ENCODE measurements around the gene SAXO2. TPM values are rescaled to one million over a fixed set of nuclear protein-coding genes. Genes with fewer than 3 reads are reported as not detected.
"Not testable (repeated sequence)": the region's sequence is repeated elsewhere in the genome, so short reads cannot be mapped to it uniquely, and the experiment has no call there.

Gene SAXO2
- total and polyA plus RNA-seq, 2 experiments from 2014 or later = 0.73 to 10.1 TPM

DNA sequence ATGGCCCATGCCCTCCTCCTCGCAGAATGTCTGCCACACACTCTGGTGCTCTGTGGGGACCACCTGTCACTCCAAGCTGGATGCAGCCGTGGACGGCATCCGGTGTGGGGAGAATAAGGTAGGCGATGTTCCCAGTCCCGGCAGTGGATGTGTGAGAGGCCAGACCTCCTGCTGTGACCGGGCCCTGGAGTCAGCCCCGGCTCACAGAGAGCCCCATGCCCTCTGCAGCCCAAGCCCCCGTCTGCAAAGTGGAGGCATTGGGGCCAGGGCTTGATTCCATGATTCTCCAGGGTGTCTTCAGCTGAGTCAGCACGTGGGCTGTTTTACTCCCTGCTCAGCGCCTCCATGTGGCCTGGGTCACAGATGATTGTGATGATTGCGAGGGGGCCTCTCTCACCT is 54.5 kb downstream of the SAXO2 start:
- DNase-seq (ENCODE audit: low spot score) = no peak
- Mint-ChIP-seq H3K36me3 (ENCODE audit: low read depth) (no peaks in the 10 kb centered on the region; the same call in 2 of the 3 replicates), H3K4me3 (no peak overlapping the region), H3K4me1 (no peaks in the 10 kb centered on the region), H3K27ac (no peak overlapping the region), H3K9me3 (no peaks in the 10 kb centered on the region), H3K27me3 (ENCODE audit: insufficient read depth, low read depth, poor library complexity) (no peaks in the 10 kb centered on the region)
- no peaks in the 10 kb centered on the region for H3K79me2 ChIP-seq (replicated peaks; ENCODE audit: insufficient read depth)
- ATAC-seq = no peak
- no peak overlapping the region for H2AFZ ChIP-seq
- no peaks in the 10 kb centered on the region for H3K27me3 ChIP-seq (ENCODE audit: insufficient read depth)
- H4K20me1 ChIP-seq (replicated peaks; ENCODE audit: insufficient read depth) = no peaks in the 10 kb centered on the region
- H3K9me2 ChIP-seq (ENCODE audit: insufficient read depth) = no peaks in the 10 kb centered on the region
- no peaks in the 10 kb centered on the region for H3K4me1 ChIP-seq (ENCODE audit: insufficient read depth)
- TF ChIP-seq CTCF (conservative IDR thresholded peaks at IDR 0.05; ENCODE audit: low read depth in 2 of 2) = peak in 1 of 2 experiments; percentile 32; a peak in 2 of 4 replicates
- TF ChIP-seq CREB1 (CRISPR knock-in tag; IDR thresholded peaks at IDR 0.05; ENCODE audit: low read depth) = no peak
- H3K36me3 ChIP-seq (ENCODE audit: insufficient read depth) = no peaks in the 10 kb centered on the region
- H3F3A ChIP-seq (replicated peaks; ENCODE audit: low read depth) = no peaks in the 10 kb centered on the region
- no peak overlapping the region for H3K4me2 ChIP-seq
- no peak overlapping the region for H3K27ac ChIP-seq (ENCODE audit: low read depth)
- no peak overlapping the region for H3K4me3 ChIP-seq

DNA sequence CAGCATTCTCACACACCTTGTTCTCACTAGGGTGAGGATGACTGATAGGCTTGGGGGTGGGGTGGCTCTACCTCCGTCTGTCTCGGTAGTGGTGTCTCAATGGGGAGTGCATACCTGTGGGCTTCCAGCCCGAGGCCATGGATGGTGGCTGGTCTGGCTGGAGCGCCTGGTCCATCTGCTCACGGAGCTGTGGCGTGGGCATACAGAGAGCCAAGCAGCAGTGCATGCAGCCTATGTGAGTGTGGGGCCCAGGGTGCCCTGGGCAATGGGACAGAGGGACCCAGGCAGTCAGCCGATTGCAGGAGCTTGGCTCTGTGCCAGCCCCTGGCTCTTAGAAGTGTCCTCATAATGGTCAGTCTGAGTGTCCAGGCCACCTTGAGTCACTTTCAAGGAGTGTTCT is 54.9 kb downstream of the SAXO2 start:
- H3K9me3 Mint-ChIP-seq; H3K27me3 ChIP-seq (ENCODE audit: insufficient read depth); H3K27me3 Mint-ChIP-seq (ENCODE audit: insufficient read depth, low read depth, poor library complexity); H3K36me3 Mint-ChIP-seq (ENCODE audit: low read depth); H3K4me1 ChIP-seq (ENCODE audit: insufficient read depth); H3K9me2 ChIP-seq (ENCODE audit: insufficient read depth); H3F3A ChIP-seq (replicated peaks; ENCODE audit: low read depth); H3K4me2 ChIP-seq; H3K4me1 Mint-ChIP-seq; H3K4me3 ChIP-seq; H3K27ac ChIP-seq (ENCODE audit: low read depth); H2AFZ ChIP-seq; H3K79me2 ChIP-seq (replicated peaks; ENCODE audit: insufficient read depth); DNase-seq (ENCODE audit: low spot score); H3K4me3 Mint-ChIP-seq; H4K20me1 ChIP-seq (replicated peaks; ENCODE audit: insufficient read depth); H3K36me3 ChIP-seq (ENCODE audit: insufficient read depth); ATAC-seq; H3K27ac Mint-ChIP-seq: not testable (repeated sequence)

DNA sequence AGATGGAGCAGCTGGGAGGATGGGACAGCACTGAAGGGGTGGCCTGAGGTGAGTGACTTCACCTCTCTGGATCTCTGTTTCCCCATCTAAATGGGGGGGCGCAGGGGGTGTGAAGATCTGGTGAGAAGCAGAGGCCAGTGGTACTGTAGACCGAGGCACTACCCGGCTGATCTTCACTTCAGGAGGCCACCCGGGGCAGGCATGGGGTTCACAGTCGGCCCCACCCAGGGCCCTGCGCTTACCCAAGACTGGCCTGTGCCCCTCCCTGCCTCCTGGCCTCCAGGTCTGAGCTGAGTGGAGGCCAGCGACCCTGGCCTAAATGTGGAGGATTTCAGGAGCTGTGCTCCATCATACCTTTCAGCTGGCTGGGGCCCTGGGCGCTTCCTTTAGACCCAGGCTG is 55.7 kb downstream of the SAXO2 start:
- not testable (repeated sequence) for H3K4me3 Mint-ChIP-seq; H3K4me3 ChIP-seq; H3K27me3 ChIP-seq (ENCODE audit: insufficient read depth); DNase-seq (ENCODE audit: low spot score); H3K36me3 ChIP-seq (ENCODE audit: insufficient read depth); ATAC-seq; H4K20me1 ChIP-seq (replicated peaks; ENCODE audit: insufficient read depth); H3K27me3 Mint-ChIP-seq (ENCODE audit: insufficient read depth, low read depth, poor library complexity); H3K36me3 Mint-ChIP-seq (ENCODE audit: low read depth); H3F3A ChIP-seq (replicated peaks; ENCODE audit: low read depth); H3K79me2 ChIP-seq (replicated peaks; ENCODE audit: insufficient read depth); H3K4me1 ChIP-seq (ENCODE audit: insufficient read depth); H3K9me2 ChIP-seq (ENCODE audit: insufficient read depth); H3K4me2 ChIP-seq; H2AFZ ChIP-seq; H3K27ac ChIP-seq (ENCODE audit: low read depth); H3K9me3 Mint-ChIP-seq; H3K4me1 Mint-ChIP-seq; H3K27ac Mint-ChIP-seq

DNA sequence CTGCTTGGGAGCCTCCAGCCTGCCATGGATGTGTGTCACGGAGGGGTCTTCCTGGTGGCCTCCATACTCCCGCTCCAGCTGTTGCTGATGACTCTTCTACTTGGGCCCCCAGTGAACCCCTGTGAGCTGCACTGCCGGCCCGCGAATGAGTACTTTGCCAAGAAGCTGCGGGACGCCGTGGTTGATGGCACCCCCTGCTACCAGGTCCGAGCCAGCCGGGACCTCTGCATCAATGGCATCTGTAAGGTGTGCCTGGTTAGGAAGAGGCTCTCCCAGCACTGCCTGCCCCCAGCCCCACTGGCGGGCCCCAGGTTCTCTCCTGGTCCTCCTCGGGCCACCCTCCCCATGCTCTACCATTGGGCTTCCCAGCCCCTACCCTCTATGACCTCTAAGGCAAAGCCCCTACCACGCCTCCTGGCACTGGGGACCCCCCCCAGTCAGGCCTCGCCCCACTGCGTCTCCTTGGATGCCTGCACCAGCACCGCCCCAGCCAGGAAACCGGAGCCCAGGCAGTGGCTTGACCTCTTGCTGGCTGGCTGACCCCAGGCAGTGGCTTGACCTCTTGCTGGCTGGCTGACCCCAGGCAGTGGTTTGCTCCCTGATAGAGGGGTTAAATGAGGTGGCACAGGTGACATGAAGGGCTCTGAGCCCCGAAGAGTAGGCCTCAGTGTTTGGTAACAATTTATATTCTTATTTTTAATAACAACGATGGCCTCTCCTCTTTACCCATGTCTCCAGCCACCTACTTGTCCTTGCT is 57.1 kb downstream of the SAXO2 start:
- not testable (repeated sequence) for H3K9me3 Mint-ChIP-seq; H3K27ac Mint-ChIP-seq; DNase-seq (ENCODE audit: low spot score); H2AFZ ChIP-seq; H3K27me3 Mint-ChIP-seq (ENCODE audit: insufficient read depth, low read depth, poor library complexity); ATAC-seq; H3K27ac ChIP-seq (ENCODE audit: low read depth); H3K9me2 ChIP-seq (ENCODE audit: insufficient read depth); H3K4me1 ChIP-seq (ENCODE audit: insufficient read depth); H3K36me3 ChIP-seq (ENCODE audit: insufficient read depth); H3K4me2 ChIP-seq; H3F3A ChIP-seq (replicated peaks; ENCODE audit: low read depth); H3K4me1 Mint-ChIP-seq; H3K79me2 ChIP-seq (replicated peaks; ENCODE audit: insufficient read depth); H3K4me3 Mint-ChIP-seq; H3K36me3 Mint-ChIP-seq (ENCODE audit: low read depth); H3K4me3 ChIP-seq; H3K27me3 ChIP-seq (ENCODE audit: insufficient read depth); H4K20me1 ChIP-seq (replicated peaks; ENCODE audit: insufficient read depth)

DNA sequence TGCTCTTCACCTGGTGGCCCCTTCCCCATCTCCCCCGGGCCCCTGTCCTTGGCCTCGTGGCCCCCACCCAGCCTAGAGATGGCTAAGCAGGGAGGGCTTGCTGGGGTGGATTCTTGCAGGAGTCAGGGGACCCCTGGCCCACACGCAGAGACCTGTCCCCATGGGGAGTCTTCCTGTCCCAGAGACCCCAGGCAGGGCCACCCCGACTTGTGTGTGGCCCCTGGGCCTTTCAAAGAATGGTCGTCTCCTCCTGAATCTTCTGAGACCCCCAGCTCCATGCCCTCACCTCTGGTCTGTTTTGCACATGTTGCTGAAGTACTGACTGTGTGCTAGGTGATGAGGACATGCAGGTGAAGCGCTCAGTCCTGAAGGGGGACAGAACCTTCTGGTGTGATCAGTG is 58.2 kb downstream of the SAXO2 start:
- not testable (repeated sequence) for ATAC-seq

DNA sequence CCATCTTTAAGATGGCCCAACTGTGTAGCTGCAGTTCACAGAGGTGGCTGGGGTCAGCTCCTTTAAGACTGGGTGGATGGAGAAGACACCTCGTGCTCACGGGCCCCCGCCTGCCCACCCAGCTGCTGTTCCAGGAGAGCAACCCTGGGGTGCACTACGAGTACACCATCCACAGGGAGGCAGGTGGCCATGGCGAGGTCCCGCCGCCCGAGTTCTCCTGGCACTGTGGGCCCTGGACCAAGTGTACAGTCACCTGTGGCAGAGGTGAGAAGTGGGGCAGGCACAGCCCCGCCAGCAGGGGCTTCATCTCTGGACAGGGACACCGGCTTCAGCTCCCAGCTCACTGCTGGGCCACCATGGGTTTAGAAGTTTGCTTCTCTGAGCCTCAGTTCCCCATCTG is 59.9 kb downstream of the SAXO2 start:
- DNase-seq (ENCODE audit: low spot score); ATAC-seq; H3F3A ChIP-seq (replicated peaks; ENCODE audit: low read depth); H3K79me2 ChIP-seq (replicated peaks; ENCODE audit: insufficient read depth); H3K4me3 ChIP-seq; H3K4me1 ChIP-seq (ENCODE audit: insufficient read depth); H3K4me1 Mint-ChIP-seq; H3K4me2 ChIP-seq; H3K9me3 Mint-ChIP-seq; H3K27me3 ChIP-seq (ENCODE audit: insufficient read depth); H3K27ac ChIP-seq (ENCODE audit: low read depth); H3K36me3 ChIP-seq (ENCODE audit: insufficient read depth); H3K9me2 ChIP-seq (ENCODE audit: insufficient read depth); H3K36me3 Mint-ChIP-seq (ENCODE audit: low read depth); H3K27me3 Mint-ChIP-seq (ENCODE audit: insufficient read depth, low read depth, poor library complexity); H3K4me3 Mint-ChIP-seq; H2AFZ ChIP-seq; H4K20me1 ChIP-seq (replicated peaks; ENCODE audit: insufficient read depth); H3K27ac Mint-ChIP-seq: not testable (repeated sequence)

More for the DNA sequence above, 58.2 kb downstream of the SAXO2 start:
- H2AFZ ChIP-seq; H3K4me1 Mint-ChIP-seq; H3K9me3 Mint-ChIP-seq; H3K27ac ChIP-seq (ENCODE audit: low read depth); H3K79me2 ChIP-seq (replicated peaks; ENCODE audit: insufficient read depth); DNase-seq (ENCODE audit: low spot score); H3K27ac Mint-ChIP-seq; H3K9me2 ChIP-seq (ENCODE audit: insufficient read depth); H3K36me3 Mint-ChIP-seq (ENCODE audit: low read depth); H3K36me3 ChIP-seq (ENCODE audit: insufficient read depth); H3K27me3 Mint-ChIP-seq (ENCODE audit: insufficient read depth, low read depth, poor library complexity); H3K4me3 Mint-ChIP-seq; H3K4me1 ChIP-seq (ENCODE audit: insufficient read depth); H3K4me2 ChIP-seq; H3K27me3 ChIP-seq (ENCODE audit: insufficient read depth); H3K4me3 ChIP-seq; H3F3A ChIP-seq (replicated peaks; ENCODE audit: low read depth); H4K20me1 ChIP-seq (replicated peaks; ENCODE audit: insufficient read depth): not testable (repeated sequence)

Data from GM23338 (cell line).